ENCODE data around the gene FAM174B.

The FAM174B gene

GRCh38 chr15:92664178-92664900 is 8.8 kb upstream of the FAM174B start:
- Histone ChIP-seq H3K27ac (ENCODE audit: low read depth, low read length) (peak overlapping the region; percentile 13), H3K4me3 (ENCODE audit: low read depth in 1 of 2, low read length in 2 of 2) (no peak overlapping the region), H3K36me3 (ENCODE audit: insufficient read depth, low read length) (no peaks in the 10 kb centered on the region), H3K4me1 (ENCODE audit: insufficient read depth, low read length) (peaks cover 33% of the 10 kb centered on the region), H3K9me3 (ENCODE audit: low read length) (no peaks in the 10 kb centered on the region), H3K9ac (ENCODE audit: low read length) (peak overlapping the region; percentile 33), H3K27me3 (ENCODE audit: control insufficient read depth in 1 of 2, insufficient read depth in 2 of 2, low read length in 2 of 2) (no peaks in the 10 kb centered on the region)

GRCh38 chr15:92663250-92663951 is 7.8 kb upstream of the FAM174B start:
- H3K27ac ChIP-seq (ENCODE audit: low read depth, low read length), result no peak overlapping the region
- no peaks in the 10 kb centered on the region for H3K36me3 ChIP-seq (ENCODE audit: insufficient read depth, low read length)
- H3K9ac ChIP-seq (ENCODE audit: low read length), result no peak overlapping the region
- no peaks in the 10 kb centered on the region for H3K27me3 ChIP-seq (ENCODE audit: control insufficient read depth in 1 of 2, insufficient read depth in 2 of 2, low read length in 2 of 2)
- peaks cover 33% of the 10 kb centered on the region for H3K4me1 ChIP-seq (ENCODE audit: insufficient read depth, low read length)
- no peak overlapping the region for H3K4me3 ChIP-seq (ENCODE audit: low read depth in 1 of 2, low read length in 2 of 2)
- H3K9me3 ChIP-seq (ENCODE audit: low read length), result no peaks in the 10 kb centered on the region

- no peaks in the 10 kb centered on the region for H3K27me3 ChIP-seq (ENCODE audit: control insufficient read depth in 1 of 2, insufficient read depth in 2 of 2, low read length in 2 of 2)
- H3K36me3 ChIP-seq (ENCODE audit: insufficient read depth, low read length), result no peaks in the 10 kb centered on the region
- H3K9me3 ChIP-seq (ENCODE audit: low read length), result no peaks in the 10 kb centered on the region
- H3K27ac ChIP-seq (ENCODE audit: low read depth, low read length), result no peak overlapping the region
- no peak overlapping the region for H3K9ac ChIP-seq (ENCODE audit: low read length)
- H3K4me1 ChIP-seq (ENCODE audit: insufficient read depth, low read length), result peaks cover 33% of the 10 kb centered on the region
- no peak overlapping the region for H3K4me3 ChIP-seq (ENCODE audit: low read depth in 1 of 2, low read length in 2 of 2)
These were observed 7.2 kb upstream of the FAM174B start for GRCh38 chr15:92662762-92663161.

GRCh38 chr15:92661956-92662355 is 6.4 kb upstream of the FAM174B start:
- Histone ChIP-seq H3K27ac (ENCODE audit: low read depth, low read length) (no peak overlapping the region), H3K27me3 (ENCODE audit: control insufficient read depth in 1 of 2, insufficient read depth in 2 of 2, low read length in 2 of 2) (no peaks in the 10 kb centered on the region), H3K4me1 (ENCODE audit: insufficient read depth, low read length) (peaks cover 25% of the 10 kb centered on the region), H3K9ac (ENCODE audit: low read length) (no peak overlapping the region), H3K36me3 (ENCODE audit: insufficient read depth, low read length) (no peaks in the 10 kb centered on the region), H3K4me3 (ENCODE audit: low read depth in 1 of 2, low read length in 2 of 2) (no peak overlapping the region), H3K9me3 (ENCODE audit: low read length) (no peaks in the 10 kb centered on the region)

- H3K9me3 ChIP-seq (ENCODE audit: low read length), result no peaks in the 10 kb centered on the region
These were observed 5.5 kb upstream of the FAM174B start for GRCh38 chr15:92661069-92661468.

GRCh38 chr15:92657486-92657885 is 1.9 kb upstream of the FAM174B start:
- Histone ChIP-seq H3K4me3 (ENCODE audit: low read depth in 1 of 2, low read length in 2 of 2) (no peak overlapping the region), H3K27me3 (ENCODE audit: control insufficient read depth in 1 of 2, insufficient read depth in 2 of 2, low read length in 2 of 2) (no peaks in the 10 kb centered on the region), H3K4me1 (ENCODE audit: insufficient read depth, low read length) (peaks cover 19% of the 10 kb centered on the region), H3K9me3 (ENCODE audit: low read length) (no peaks in the 10 kb centered on the region), H3K36me3 (ENCODE audit: insufficient read depth, low read length) (no peaks in the 10 kb centered on the region), H3K27ac (ENCODE audit: low read depth, low read length) (no peak overlapping the region), H3K9ac (ENCODE audit: low read length) (no peak overlapping the region)

More at GRCh38 chr15:92661069-92661468, 5.5 kb upstream of the FAM174B start:
- no peak overlapping the region for H3K27ac ChIP-seq (ENCODE audit: low read depth, low read length)
- no peak overlapping the region for H3K9ac ChIP-seq (ENCODE audit: low read length)
- peaks cover 19% of the 10 kb centered on the region for H3K4me1 ChIP-seq (ENCODE audit: insufficient read depth, low read length)
- H3K4me3 ChIP-seq (ENCODE audit: low read depth in 1 of 2, low read length in 2 of 2), result no peak overlapping the region
- no peaks in the 10 kb centered on the region for H3K36me3 ChIP-seq (ENCODE audit: insufficient read depth, low read length)
- H3K27me3 ChIP-seq (ENCODE audit: control insufficient read depth in 1 of 2, insufficient read depth in 2 of 2, low read length in 2 of 2), result no peaks in the 10 kb centered on the region

GRCh38 chr15:92656089-92656488 is 514 bp upstream of the FAM174B start:
- H3K27me3 ChIP-seq (ENCODE audit: control insufficient read depth in 1 of 2, insufficient read depth in 2 of 2, low read length in 2 of 2), result no peaks in the 10 kb centered on the region
- no peaks in the 10 kb centered on the region for H3K36me3 ChIP-seq (ENCODE audit: insufficient read depth, low read length)
- H3K4me1 ChIP-seq (ENCODE audit: insufficient read depth, low read length), result peaks cover 24% of the 10 kb centered on the region
- H3K9ac ChIP-seq (ENCODE audit: low read length), result no peak overlapping the region
- no peak overlapping the region for H3K27ac ChIP-seq (ENCODE audit: low read depth, low read length)
- H3K9me3 ChIP-seq (ENCODE audit: low read length), result no peaks in the 10 kb centered on the region
- H3K4me3 ChIP-seq (ENCODE audit: low read depth in 1 of 2, low read length in 2 of 2), result peak overlapping the region; percentile 55 to 60

GRCh38 chr15:92654662-92655061 is 913 bp downstream of the FAM174B start:
- H3K27ac ChIP-seq (ENCODE audit: low read depth, low read length), result no peak overlapping the region
- H3K36me3 ChIP-seq (ENCODE audit: insufficient read depth, low read length), result no peaks in the 10 kb centered on the region
- no peak overlapping the region for H3K9ac ChIP-seq (ENCODE audit: low read length)
- peaks cover 31% of the 10 kb centered on the region for H3K4me1 ChIP-seq (ENCODE audit: insufficient read depth, low read length)
- H3K4me3 ChIP-seq (ENCODE audit: low read depth in 1 of 2, low read length in 2 of 2), result peak overlapping the region in 1 of 2 donors; percentile 19
- H3K27me3 ChIP-seq (ENCODE audit: control insufficient read depth in 1 of 2, insufficient read depth in 2 of 2, low read length in 2 of 2), result no peaks in the 10 kb centered on the region
- no peaks in the 10 kb centered on the region for H3K9me3 ChIP-seq (ENCODE audit: low read length)

- Histone ChIP-seq H3K9ac (ENCODE audit: low read length) (no peak overlapping the region), H3K27me3 (ENCODE audit: control insufficient read depth in 1 of 2, insufficient read depth in 2 of 2, low read length in 2 of 2) (no peaks in the 10 kb centered on the region), H3K9me3 (ENCODE audit: low read length) (no peaks in the 10 kb centered on the region), H3K4me1 (ENCODE audit: insufficient read depth, low read length) (peaks cover 31% of the 10 kb centered on the region), H3K4me3 (ENCODE audit: low read depth in 1 of 2, low read length in 2 of 2) (no peak overlapping the region), H3K27ac (ENCODE audit: low read depth, low read length) (no peak overlapping the region), H3K36me3 (ENCODE audit: insufficient read depth, low read length) (no peaks in the 10 kb centered on the region)
These were observed 1.6 kb downstream of the FAM174B start for GRCh38 chr15:92653836-92654539.

- H3K4me3 ChIP-seq (ENCODE audit: low read depth in 1 of 2, low read length in 2 of 2), result no peak overlapping the region
- H3K27me3 ChIP-seq (ENCODE audit: control insufficient read depth in 1 of 2, insufficient read depth in 2 of 2, low read length in 2 of 2), result no peaks in the 10 kb centered on the region
- H3K36me3 ChIP-seq (ENCODE audit: insufficient read depth, low read length), result no peaks in the 10 kb centered on the region
- no peaks in the 10 kb centered on the region for H3K9me3 ChIP-seq (ENCODE audit: low read length)
- H3K9ac ChIP-seq (ENCODE audit: low read length), result no peak overlapping the region
- H3K4me1 ChIP-seq (ENCODE audit: insufficient read depth, low read length), result peaks cover 31% of the 10 kb centered on the region
- no peak overlapping the region for H3K27ac ChIP-seq (ENCODE audit: low read depth, low read length)
These were observed 2.2 kb downstream of the FAM174B start for GRCh38 chr15:92653366-92653765.

- Histone ChIP-seq H3K4me3 (ENCODE audit: low read depth in 1 of 2, low read length in 2 of 2) (no peak overlapping the region), H3K27me3 (ENCODE audit: control insufficient read depth in 1 of 2, insufficient read depth in 2 of 2, low read length in 2 of 2) (no peaks in the 10 kb centered on the region), H3K27ac (ENCODE audit: low read depth, low read length) (no peak overlapping the region), H3K9ac (ENCODE audit: low read length) (no peak overlapping the region), H3K9me3 (ENCODE audit: low read length) (no peaks in the 10 kb centered on the region), H3K4me1 (ENCODE audit: insufficient read depth, low read length) (peaks cover 31% of the 10 kb centered on the region), H3K36me3 (ENCODE audit: insufficient read depth, low read length) (no peaks in the 10 kb centered on the region)
These were observed 3.0 kb downstream of the FAM174B start for GRCh38 chr15:92652576-92652966.
